Kasumi-1 (cell line): ENCODE measurements around the gene ESPL1.

Experiments used
- DNase-seq, 2 experiments: peaks; one replicate each; lab custom pipeline; 2025; lab: John Stamatoyannopoulos, UW

Gene ESPL1

DNA sequence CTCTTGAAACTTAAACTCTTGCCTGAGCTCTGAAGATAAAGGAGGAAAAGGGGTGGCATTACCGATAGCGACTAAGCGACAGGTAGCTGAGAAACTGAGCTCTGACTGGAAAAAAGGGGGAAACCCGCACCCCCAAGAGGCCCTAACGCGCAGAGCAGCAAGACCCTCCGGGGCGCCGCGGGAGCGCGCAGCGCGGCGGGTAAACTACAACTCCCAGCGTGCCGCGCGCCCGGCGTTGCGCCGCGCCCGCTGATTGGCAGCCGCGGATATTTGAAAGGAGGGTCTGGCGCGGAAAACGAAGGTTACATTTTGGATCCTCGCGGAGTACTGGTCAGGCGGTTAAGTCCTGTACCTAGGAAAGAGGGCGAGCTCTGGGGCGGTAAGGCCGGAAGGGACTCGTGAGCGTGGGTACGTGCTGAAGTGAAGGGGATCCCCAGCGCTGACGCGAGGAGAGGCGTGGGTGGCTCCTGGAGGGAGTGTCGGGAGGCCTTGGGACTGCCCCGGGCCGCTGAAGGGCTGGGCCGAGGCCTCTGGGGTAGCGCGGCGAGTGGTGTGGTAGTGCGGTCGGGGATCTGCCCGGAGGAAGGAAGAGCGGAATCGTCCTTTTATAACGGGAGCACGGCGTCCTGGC lies at the start of gene ESPL1:
Gene ESPL1, plus strand, starts transcription at position 301 of the 631 bp plus-strand sequence. CDS start 468 bp downstream, outside the sequence.
- peak; percentile 80 for DNase-seq

DNA sequence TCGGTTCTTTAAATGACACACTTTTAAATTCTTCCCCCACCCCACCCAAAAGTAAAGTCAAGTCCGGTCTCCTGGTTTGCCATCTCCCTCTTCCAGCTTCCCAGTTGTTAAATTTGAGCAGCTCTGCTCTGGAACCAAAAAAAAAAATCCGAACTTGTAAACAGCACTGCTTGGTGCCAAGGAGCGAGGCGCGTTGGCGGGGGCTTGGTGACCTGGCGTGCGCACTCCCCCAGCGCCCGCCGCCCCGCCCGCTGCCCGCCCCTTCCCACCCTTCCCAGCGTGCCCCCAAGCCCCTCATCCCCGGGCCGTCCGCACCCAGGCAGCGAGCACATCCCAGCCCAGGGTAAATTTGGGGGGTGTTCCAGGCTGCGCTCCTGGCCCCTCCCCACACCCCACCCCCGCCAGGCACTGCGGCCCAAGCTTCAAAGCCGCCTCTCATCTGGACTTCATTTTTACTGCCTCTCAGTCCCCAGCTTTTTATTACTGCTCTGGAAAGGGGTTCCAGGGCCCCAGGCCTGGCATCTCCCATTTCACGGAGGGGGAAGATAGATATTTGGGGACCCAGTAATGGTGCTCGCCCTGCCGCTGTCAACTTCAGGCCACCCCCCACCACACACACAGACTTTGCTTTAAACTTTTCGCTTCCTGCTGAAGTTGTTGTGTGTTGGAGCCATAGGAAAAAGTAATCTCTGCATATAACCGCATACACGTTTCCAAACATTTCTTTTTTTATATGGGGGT lies 49.4 kb upstream of the ESPL1 start:
- DNase-seq: no peak

DNA sequence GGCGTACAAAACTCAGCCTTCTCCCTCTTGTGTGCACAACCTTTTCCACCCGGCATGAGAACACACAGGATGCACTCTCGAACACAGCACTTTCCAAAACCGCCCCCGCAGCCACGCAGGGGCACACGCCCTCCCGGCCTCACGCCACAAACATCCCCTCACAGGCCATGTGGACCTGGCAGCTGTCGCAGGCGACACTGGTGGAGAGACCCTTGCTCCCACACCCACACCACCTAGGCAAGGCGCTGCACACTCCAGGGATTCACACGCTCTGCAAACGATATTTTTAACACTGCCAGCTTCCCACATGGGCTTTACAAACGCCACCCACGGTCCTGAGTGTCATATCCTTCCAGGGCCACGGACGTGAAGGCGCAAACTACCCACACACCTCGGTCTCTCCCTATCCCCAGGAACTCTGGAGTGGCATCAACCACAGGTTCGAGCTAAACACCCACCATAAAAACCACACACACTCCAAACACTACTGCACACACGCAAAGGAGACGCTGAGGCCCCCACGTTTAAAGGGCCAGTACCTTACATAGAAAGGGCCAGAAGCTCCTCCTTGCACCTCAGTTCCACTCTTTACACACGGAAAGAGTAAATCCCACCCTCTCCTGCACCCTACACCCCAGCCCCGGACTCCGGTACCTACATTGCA lies 48.7 kb upstream of the ESPL1 start:
- DNase-seq: no peak

DNA sequence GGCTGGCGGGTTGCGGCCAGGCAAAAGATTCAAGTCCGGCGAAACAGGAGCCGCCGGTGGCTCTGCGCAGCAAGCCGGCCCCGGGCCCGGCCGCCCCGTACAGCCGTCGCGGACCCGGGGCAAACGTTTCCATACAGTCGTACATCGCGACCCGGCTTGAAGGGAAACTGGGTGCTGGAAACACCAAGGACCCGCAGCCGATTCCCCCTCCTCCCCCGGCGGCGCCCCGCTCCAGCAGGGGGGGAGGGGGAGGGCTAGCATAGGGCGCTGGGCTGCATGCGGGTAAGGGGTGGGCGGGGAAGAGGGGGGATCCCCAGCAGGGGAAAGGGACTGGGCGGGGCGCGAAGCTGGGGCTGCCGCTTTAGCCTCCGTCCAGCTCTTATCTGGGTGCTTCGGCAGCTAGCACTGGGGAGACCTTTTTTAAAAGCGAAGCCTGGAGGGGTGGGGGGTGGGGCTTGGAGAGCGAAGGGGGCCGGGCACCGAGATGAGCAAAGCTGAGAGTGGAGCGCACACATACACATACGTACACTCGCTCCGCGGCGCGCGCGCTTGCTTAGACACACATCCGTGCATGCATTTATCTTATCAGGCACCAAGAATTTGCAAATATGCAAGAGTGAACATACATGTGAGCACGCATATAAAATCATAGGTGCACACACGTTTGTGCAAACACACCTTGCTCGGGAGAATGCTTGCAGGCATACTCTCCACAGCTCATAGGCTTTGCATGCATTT lies 48.0 kb upstream of the ESPL1 start:
- DNase-seq: peak; percentile 50 to 51

DNA sequence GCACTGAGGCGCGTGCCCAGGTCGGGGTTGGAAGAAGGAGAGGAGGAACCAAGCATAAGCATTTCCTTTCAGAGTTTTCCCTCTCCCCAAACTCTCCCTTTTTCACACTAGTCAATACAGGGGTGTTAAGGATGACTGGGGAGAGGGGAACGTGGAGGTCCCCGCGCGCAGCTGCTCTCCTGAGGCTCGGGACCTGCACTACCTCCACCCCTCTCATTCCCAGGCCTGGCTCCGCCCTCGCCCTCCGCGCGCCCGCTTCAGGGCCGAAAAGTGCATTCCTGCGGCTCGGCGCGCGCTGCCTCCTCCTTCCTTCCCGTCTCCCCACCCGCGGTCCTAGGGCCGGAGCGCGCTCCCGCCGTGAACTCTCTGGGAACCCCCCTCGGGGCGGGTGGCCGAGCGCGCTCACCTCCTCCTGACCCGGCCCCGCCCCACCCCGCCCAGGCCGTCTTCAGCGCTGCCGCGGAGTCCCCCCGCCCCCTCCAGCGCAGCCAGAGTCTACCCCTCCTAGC lies 47.4 kb upstream of the ESPL1 start:
- peak; percentile 78 to 81 for DNase-seq

DNA sequence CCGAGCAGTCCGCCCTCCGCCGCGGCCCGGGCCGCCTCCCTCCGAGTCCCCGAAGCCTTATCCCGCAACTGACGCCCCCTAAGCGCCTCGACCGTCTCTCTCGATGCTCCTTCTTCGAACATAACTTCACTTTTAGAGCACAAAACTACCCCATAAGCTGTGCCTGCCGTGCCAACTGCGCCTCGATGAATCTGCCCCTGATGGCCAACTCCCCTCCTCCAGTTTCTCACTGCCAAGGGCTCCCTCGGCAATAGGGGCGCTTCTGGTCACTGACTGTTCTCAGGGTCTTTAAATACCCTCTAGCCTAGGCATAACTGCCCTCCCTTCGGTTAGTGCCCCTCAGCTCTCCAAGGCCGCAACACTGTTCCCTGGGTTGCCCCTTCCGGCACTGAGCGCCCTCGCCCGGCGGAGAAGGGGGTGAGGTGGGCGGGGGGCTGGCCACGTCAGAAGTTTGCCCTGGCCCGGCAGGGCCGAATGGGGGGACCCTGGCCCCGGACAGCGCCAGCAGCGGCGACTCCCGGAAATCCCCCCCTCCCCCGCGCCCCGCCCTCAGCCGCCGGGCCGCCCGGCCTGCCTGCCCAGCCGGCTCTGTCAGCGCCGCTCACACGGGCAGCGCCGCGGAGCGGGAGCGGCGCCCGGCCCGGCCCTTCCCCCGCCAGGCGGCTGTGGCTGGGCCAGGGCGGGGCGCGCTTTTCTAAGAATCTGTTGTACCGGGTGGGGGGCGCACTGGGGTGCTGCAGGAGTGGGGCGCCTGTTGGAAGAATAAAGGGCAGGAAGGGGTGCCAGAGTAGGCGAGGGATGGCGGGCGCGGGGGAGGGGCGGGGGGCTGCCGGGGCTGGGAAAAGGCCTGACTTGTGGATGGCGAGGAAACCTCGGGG lies 46.7 kb upstream of the ESPL1 start:
- DNase-seq: peak; percentile 31 to 60

DNA sequence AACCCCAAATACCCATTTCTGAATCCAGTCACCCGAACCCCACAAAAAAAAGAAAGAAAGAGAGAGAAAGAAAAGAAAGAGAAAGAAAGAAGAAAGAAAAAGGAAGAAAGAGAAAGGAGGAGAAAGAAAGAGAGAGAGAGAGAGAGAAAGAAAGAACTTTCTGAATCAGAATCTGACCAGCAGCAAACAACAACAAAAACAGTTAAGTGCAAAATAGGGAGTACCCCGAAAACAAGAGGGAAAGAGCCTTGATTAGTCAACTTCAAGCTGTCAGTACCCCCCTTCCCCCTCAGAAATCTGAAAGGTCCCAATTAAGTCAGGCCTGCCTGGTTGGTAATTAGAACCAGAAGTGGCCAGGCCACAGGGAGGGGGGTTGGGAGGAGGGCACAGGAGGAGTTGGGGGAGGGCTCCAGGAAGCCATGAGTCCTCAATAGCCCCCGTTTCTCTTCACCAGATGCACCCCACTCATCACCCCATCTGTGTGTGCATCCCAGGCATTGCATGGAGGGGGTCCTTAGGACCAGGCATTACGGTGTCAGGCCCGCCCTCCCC lies 45.9 kb upstream of the ESPL1 start:
- DNase-seq: no peak

DNA sequence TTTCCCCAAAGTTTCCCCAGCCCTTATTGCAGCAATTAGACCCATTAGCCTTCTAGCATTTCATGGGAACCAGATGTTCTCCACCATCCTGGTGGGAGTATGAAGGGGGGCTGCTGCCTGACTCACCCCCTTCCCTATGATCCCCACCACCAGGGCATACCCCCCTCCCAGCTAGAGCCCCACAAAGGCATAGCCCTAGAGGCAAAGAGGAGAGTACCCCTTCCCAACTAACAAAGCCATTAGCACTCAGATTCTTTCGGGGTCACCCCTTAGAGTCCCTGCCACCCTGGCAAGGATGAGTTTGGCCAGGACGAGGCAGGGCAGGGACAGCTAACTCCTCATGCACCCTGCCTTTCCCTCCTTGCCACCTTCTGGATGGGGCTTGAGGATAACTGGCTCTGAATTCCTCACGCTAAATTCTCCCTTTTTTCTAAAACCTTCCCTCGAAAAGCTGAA lies 45.3 kb upstream of the ESPL1 start:
- DNase-seq: no peak

DNA sequence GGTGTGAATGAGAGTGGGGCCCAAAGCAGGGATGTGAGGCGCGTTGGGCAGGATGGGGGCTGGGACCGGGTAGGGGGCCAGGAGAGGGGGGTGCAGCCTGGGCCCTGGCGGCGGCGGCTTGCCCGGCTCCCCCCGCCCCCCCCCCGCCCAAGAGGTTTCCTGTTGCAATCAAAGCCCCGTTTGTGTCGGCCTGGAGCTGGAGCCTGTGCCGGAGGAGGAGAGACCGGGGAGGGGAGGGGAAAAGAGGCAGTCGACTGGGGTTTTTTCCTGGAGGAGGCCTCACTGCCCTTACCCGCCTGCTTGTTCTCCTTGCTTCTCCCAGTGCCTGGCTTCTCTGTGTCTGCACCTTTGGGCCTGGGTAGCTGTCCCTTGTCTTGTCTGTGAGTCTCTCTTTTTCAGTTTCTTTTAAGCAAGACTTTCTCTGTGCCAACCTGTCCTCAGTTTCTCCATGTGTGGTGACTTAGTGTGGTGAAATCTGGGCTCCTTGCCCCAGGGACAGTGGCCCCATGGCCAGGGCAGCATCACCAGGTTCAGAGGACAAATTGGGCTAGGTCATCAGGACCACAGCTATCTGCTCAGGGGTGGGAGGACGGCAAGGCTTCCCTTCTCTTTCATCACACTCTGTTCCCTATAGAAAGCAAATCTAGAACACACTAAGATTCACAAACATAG lies 44.6 kb upstream of the ESPL1 start:
- peak; percentile 52 to 53 for DNase-seq

DNA sequence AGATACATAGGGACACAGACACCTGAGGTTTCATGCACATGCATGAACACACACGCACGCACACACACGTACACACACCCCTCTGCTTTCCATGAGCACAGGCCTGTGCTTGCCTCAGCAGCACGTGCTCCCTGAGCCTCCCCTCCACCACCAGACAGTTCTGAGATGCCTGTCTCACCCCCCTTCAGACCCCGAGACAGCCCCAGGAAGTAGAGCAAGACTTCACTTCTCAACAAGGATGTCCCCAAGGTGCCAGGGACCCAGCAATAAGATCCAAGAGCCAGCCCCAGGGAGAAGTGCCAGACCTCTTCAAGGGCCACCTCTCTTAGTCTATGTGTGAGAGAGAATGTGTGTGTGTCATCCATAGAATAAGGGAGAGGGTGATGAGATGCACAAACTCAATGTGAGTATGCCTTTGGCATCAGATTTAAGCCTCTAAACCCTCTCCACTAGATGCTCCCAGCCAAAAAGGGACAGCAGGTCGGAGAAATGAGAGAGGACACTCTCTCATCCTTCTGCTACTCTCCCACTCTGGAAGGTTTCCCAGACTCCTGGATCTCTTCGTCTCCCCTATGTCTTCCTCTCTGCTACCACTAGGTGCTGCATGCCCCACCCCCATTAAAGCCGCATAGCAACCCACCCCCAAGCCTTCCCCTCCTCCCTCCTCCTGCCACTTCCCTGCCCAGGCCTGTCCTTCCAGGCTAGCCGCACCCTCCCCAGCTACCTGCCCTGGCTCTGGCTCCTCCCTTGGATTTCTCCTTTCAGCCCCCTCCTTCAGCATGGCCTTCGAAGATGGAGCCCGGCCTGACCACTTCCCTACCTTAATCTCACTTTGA lies 43.8 kb upstream of the ESPL1 start:
- no peak for DNase-seq

DNA sequence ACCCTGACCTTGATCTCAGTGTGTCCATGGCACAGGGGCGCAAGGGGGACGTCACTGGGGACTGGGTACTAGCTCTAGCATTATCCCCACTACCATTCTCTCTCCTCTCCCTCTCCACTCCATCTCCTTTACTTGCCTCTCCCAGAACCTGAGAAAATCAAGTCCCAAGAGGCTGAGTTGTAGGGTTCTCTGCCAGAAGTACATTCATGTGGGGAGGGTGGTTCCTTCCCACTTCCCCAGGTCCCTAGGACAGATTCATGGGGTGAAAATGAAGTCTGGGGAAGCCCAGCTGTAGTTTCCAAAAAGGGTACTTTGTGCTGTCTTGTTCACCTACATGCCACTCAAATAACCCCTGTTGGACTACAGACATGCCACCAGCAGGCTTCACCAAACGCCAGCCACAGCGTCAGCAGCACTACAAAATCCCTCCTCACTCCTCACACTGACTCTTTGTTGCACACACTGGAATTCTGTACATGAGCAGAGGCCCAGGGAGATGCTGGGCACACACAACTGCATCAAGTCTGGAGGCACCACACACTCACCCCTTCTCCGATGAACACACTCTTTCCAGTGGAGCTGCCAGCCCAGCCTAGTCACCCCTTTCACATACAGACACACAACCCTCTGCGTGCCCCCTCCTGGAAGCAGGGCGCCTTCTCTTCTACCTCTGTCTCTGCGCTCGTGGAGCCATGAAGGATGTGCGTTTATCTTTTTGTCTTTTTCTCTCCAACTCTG lies 43.0 kb upstream of the ESPL1 start:
- DNase-seq: no peak

DNA sequence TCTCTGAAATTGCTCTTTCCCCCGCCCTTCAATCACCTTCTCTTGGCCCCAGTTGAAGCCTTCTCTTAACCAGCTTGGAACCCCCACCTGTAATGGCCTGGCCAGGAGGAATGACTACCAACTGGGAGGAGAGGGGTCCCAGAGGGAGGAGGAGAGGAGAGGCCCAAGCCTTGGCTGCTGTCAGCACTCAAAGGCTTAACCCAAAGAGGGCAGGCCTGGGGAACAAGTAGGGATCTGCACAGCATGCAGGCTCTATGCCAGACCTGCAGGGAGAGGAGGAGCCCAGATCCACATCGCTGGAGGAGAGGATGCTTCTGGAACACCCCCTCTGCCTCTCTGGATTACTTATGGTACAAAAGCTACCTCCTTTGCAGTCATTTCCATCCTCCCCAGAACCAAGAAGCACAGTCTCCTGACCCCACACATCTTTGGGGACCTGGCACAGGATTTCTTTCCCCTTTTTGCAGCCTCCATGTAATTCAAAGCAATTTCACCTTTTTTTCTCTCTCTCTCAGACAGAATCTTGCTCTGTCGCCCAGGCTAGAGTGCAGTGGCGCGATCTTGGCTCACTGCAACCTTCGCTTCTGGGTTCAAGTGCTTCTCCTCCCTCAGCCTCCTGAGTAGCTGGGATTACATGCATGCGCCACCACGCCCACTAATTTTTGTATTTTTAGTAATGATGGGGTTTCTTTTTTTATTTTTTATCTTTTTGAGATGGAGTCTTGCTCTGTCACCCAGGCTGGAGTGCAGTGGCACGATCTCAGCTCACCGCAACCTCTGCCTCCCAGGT lies 42.3 kb upstream of the ESPL1 start:
- DNase-seq: no peak

DNA sequence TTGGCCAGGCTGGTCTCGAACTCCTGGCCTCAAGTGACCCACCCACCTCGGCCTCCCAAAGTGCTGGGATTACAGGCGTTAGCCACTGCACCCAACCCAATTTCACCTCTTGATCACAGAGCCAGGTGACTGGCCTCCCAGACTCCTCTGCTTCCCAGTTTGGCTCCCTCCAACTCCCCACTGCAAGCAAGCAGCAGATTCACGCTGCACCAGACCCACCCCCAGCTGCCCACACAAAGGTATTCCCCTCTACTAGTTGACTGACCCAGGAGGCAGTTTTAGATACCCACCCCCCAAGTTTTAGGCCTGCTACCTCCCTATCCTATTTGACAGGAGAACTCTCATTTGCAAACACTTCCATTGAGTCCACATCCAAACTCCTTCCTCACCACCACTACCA lies 41.3 kb upstream of the ESPL1 start:
- DNase-seq: no peak

DNA sequence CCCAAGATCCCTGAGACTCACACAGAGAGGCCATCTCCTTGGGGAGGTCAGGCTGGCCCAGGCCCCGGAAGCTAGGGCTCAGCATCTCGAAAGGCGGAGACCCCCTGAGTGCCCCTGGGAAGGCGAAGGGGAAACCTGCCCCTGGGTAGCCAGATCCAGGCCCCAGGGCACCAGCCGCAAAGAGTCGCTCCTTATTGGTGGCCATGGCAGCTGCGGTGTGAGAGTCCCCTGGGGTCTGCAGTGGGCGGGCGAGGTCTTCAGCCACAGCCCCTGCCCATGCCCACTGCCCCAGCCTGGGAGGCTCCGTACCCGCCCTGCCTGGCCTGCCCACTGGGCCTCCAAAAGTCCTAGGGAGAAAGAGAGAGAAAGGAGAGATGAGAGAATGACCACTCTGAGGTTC lies 40.8 kb upstream of the ESPL1 start:
- no peak for DNase-seq

DNA sequence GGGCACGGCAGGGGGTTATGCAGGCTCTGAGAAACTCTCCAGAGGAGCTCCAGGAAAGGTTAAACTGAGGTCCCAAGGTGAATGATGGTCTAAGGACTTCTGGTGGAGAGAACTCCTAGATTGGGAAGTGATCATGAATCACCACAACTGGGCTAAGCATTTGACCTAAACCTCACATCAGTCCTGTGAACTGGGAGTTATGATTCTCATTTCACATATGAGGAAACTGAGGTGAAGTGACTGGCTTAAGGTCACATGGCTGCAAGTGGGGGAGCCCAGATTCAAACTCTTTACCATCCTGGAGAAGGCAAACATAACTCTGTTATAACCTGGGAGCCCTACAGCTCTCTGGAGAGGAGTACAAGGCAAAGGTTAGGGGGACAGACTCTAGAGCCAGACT lies 40.3 kb upstream of the ESPL1 start:
- DNase-seq: no peak

DNA sequence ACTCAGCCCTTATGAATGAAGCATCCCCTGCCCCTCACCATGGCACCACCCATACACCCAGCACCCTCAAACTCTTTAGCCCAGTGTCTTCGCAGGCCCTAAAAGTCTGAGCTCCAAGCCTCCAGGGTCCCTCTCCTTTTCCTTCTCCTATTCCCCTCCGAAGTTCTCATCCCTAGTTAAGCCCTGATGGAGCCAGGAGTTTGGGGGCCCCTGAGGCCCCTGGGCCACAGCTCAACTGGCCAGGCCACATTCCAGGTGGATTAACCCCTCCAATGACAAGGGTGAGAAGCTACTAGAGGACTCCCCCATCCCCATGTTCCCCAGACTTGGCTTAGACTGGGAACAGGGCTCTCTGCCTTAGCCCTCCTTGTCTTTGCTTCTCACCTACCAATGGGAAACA lies 38.6 kb upstream of the ESPL1 start:
- no peak for DNase-seq

DNA sequence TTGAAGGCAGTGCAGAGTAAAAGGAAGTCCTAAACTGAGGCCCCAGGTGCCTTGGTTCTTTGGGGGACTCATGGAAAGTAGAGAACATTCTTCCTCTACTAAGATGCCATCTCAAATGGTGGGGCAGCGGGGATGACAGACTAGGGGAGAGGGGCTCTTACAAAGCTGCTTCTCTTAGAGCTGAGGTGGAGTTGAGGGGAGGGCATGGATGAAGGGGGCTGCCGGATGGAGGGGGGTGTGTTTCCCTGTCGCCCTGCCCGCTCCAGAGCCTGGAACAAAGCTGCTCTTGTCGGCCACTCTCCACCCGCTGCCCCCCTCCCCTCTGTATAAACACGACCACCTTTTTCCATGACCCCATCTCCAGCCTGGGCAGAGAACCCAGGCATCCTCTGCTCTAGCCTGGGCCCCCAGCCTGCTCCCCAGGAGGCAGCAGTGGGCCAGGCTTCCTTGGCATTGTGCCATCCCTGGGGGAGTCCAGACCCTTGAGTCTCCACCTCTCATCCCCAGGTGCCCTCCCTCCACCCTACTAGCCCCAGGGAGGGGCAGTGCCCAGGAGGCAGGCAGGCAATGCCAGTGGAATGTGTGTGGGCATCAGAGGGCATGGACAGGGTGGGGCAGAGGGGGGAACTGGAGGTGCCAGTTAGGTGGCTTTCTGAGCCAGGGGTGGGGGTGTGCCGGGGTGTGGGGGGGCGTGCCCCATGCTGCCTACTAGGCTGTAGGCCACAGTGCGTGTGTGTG lies 37.8 kb upstream of the ESPL1 start:
- DNase-seq: no peak

DNA sequence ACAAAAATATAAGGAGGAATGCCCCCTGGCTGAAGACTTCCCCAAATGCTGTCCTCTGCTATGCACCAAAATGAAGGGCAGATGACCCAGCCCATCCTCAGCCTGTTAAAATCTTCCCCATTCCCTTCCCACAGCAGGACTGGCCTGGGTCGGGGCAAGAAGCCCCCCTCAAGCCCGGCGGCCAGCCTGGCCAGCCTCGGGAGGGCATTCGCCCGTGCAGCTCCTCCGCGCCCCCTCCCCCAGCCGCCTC lies 36.5 kb upstream of the ESPL1 start:
- DNase-seq: no peak
